Activated CD4-positive, alpha-beta T cell treated with anti-CD3 and anti-CD28 coated beads, Interleukin-2, amount 50 U/mL, for 4 hours (primary cell): ENCODE measurements around the gene ANKRD33B.

Experiments used
- DNase-seq, 2 experiments: peaks; one replicate each; pipeline ENCODE4 v3.0.0-alpha.2; 2020

The ANKRD33B gene

DNA sequence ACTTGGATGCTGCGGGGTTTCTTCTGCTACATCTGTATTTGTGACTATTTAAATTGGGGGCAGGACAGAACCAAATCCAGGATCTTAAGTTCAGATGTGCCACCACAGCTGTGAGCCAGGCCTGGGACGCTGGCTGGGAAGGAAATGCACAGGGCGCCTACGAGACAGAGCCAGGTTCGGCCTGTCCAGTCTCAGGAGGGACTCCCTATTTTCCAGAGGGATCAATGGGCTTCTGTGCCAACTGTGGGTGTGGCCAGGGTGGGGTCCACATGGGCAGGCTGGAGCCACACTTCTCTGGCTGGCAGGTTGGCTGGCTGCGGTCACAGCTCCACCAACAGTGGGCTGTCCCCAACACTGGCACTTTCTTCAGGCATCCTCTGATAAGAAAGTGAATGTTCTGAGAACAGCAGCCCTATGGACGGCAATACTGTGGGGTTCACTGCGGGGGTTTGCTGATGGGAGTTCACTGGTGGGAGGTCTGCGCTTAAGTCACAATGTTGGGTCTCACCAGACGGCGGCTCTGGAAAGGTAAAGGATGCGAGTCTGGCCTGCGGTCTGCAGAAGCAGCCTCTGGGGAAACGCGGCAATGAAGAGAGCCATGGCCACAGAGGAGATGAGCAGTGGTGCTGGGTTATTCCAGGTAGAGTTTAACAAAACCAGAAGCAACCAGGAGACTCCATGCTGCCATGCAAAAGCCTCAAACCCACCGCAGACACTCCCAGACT is 119.1 kb downstream of the ANKRD33B start:
- no peak for DNase-seq

GRCh38 chr5:10684303-10685086 is 120.6 kb downstream of the ANKRD33B start:
- DNase-seq = no peak

- DNase-seq = no peak
Measured at GRCh38 chr5:10685115-10685521, 121.2 kb downstream of the ANKRD33B start.

GRCh38 chr5:10686890-10687289 is 123.0 kb downstream of the ANKRD33B start:
- DNase-seq = no peak

GRCh38 chr5:10688651-10689171 is 124.8 kb downstream of the ANKRD33B start:
- no peak for DNase-seq

DNA sequence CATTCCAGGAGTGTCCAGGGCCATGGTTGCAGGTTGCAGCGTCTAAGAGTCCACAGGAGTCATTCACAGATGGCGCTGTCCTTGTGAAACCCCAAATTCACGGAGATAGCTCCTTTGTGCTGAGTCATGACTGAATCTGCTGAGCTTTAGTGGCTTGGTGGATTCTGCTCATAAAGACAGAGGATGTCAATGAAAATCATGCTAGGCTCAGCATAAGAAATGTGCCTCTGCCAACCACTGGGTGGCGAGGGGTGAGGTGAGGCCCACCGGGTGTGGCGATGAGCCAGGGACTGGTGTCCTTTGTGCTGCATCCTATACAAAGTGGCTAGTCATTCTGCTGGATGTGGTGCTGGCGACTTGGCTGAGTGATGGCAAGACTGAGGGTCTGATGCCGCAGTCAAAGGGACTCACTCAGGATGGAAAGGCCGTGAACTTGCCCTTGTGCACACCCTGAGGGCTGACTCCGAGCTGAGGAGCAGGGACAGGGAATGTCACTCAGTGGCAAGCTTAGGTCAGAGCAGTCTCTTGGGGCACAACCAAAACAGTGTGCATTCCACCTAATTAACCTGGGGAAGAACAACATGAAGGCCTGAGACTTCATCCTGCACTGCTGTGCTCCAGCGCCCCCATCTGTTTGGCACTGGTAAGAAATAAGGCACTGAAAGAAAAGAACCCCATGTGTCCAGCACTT is 125.7 kb downstream of the ANKRD33B start:
- DNase-seq = no peak

- DNase-seq = no peak
Measured at GRCh38 chr5:10690460-10691440, 126.9 kb downstream of the ANKRD33B start.

DNA sequence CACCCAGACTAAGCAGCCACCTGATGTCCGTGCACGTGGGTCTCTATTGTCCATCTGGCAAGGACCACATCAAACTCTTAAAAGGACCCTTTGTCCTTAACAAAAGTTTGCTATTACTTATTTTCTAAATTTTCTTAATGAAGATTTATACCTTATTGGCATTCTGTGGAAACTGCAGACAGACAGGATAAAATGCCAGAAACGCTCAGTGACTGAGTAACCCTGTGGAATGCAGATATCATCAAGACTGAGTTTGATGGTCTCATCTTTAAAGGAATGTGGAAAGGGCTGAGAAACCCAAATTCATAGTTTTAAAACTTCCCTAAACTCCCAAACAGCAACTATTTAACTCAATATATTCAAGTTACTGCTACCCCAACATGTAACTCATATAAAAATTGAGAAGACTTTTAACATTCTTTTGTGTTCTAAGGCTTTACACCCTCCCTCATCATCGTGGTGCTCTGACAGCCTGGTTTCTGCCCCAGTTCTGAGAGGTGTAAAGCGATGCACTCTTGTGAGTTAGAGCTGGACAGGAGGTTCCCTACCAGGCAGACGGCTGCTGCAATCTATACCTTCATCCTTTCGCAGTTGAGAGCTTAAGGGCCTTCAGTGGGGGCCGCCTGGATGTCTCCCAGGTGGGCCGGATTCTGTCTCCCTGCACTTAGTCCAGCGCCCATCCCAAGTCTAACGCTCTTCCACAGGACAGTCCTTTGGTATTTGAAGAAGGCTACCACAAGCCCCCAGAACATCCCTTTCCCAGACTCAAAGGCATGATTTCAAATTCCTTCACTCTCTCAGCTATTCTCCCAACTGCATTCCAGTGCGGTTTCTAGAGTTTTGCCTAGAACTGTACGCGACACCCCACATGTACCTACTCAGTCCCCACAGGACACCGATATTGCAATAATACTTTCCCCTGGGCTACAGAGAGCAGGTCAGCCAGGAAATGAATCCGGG is 128.2 kb downstream of the ANKRD33B start:
- no peak for DNase-seq

DNA sequence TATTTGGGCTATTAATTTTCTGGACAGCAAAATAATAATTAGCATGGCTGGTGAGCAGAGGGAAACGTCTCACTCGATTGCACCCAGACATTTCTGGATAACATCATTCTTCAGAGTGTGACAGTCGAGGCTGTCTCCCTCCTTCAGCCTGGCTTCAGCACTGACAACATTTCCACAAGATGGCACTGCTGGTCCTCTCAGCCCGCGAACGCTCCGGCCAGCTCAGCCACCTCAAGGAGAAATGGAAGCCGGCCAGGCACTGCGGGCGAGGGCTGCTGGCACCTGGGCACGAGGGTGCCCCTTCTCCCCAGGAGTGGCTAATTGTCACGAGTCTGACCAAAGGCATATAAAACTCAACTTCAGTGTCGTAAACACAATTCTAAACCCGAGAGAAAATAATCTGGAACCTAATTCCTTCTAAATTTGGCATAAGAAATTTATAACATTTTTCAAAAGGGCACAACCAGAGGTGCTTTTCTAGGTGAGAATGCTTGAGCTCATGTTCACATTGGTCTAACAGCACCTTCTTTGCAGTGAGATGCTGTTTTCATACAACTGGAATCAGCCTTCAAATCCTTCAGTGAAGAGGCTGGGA is 131.3 kb downstream of the ANKRD33B start:
- no peak for DNase-seq

DNA sequence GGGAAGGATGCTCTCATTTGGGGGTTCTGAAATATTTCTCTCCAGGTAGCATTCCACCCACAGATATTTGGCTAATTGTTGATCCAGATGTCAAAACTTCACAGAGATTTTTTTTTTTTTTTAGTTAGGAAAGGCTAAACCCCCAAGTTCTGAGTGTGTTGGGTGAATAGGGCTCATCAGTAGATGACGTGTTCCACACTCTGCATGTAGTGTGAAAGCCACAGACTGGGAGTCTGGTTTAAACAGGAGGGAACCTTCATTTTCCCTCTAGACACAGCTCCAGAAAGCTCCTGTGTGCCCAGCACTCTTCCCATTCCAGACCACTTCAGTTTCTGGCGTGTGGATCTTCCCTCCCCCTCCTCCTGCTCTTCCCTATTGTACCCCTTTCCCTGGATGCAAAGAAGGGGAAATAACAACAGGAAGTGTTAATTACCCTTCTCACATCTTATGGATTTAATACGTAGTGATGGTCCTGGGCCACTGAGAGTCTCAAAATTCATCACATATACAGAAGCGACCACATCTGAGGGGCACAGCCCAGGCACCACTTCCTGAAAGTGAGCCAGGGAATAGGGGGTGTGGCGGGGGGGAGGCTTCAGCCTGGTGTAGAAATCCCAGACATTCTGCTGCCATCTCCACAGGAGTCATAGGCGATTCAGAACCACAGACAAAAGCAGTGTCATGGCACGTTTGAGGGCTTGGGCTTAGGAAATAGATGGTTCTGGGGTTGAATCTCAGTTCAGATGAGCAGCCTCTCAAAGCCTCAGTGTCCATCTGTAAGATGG is 132.1 kb downstream of the ANKRD33B start:
- DNase-seq = no peak

- DNase-seq = no peak
Measured at GRCh38 chr5:10699281-10699874, 135.5 kb downstream of the ANKRD33B start.

GRCh38 chr5:10699987-10700386 is 136.1 kb downstream of the ANKRD33B start:
- no peak for DNase-seq

GRCh38 chr5:10700516-10700915 is 136.6 kb downstream of the ANKRD33B start:
- DNase-seq = no peak

DNA sequence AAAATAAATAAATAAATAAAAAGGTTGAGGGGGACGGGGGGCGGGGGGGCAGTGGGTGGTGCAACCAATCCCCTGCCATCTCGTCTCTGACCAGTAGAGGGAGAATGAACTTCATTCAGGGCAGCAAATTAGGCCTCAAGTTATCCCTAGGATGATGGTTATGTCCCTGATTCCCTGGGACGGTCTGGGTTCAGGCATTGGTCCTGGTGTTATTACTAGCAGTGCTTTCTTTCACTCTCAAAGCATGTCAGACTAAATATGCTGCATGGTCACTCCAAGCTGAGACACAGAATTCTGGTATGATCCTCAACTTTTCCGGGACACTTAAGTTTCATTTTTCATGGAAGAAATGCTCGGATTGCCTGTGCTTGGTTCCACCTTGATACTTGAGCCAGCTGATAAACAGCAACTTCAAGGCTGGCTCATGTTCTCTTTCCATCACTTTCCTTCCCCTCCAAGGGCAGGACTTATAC is 137.7 kb downstream of the ANKRD33B start:
- no peak for DNase-seq

GRCh38 chr5:10702040-10702629 is 138.3 kb downstream of the ANKRD33B start:
- no peak for DNase-seq

DNA sequence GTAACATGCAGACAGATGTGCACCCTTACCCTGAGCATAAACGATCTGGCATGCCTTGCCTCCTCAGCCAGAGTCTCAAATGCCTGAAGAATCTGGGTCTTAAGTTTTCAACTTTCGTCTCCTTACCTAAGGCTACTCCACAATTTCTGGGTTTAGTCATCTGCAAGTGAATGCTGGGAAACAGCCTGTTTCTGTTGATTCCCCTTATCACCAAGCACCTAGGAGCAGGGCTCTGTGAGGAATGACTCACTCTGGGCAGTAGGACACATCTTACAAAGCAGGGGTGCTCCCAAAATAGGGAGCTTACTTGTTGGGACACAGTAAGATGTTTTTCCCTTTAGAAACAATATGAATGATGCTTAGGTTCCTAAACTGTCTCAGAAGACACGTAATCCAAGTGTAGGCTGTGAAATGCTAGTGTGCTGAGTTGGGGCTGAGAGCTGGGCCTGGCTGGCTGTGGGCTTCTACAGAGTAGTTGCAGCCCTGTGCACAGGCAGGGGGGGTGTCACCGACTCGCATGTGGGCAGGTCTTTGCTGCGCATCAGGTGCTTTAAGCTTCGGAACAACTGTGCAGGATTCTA is 139.1 kb downstream of the ANKRD33B start:
- DNase-seq = no peak

- DNase-seq = no peak
Measured at GRCh38 chr5:10703676-10704075, 139.8 kb downstream of the ANKRD33B start.

GRCh38 chr5:10704949-10705621 is 141.2 kb downstream of the ANKRD33B start:
- DNase-seq = no peak
